Fibroblast of the aortic adventitia (primary cell): ENCODE data around the gene ATIC. TPM values are rescaled to one million over a fixed set of nuclear protein-coding genes. Genes with fewer than 3 reads are reported as not detected.

Source experiments
- DNase-seq: peaks from one replicate; pipeline ENCODE4 v3.0.0-alpha.2; 2010; ENCODE audit warnings: low read depth
- H3K4me3 ChIP-seq: 2 replicates; pipeline ENCODE4 v1.5.1; 2011; ENCODE audit warnings: low read depth, mild to moderate bottlenecking, control low read depth, low read length, moderate library complexity
- CTCF ChIP-seq: IDR thresholded peaks from 2 replicates; pipeline ENCODE4 v1.5.1; 2011; ENCODE audit warnings: mild to moderate bottlenecking, low read length, control low read depth, inconsistent platforms; ENCODE audit not compliant: insufficient read depth
- total RNA-seq: library from RNA; depleted of rRNA; stranded (reverse); fragments of >200 nt; gene quantifications from 2 replicates; pipeline ENCODE4 v1.2.3, GENCODE V29; 2012; ENCODE audit warnings: low replicate concordance

ATIC gene
- total RNA-seq, 1 donor = 24.5 TPM

- no peak for DNase-seq
- H3K4me3 ChIP-seq = no peak overlapping the region
- TF ChIP-seq CTCF = no peak
These were observed 40.4 kb upstream of the ATIC start for GRCh38 chr2:215271446-215271845.

GRCh38 chr2:215272918-215273317 lies 38.9 kb upstream of the ATIC start:
- no peak overlapping the region for H3K4me3 ChIP-seq
- DNase-seq = no peak
- TF ChIP-seq CTCF = no peak

- no peak for DNase-seq
- no peak for TF ChIP-seq CTCF
- no peak overlapping the region for H3K4me3 ChIP-seq
These were observed 37.0 kb upstream of the ATIC start for GRCh38 chr2:215274829-215275228.

GRCh38 chr2:215275824-215276223 lies 36.0 kb upstream of the ATIC start:
- TF ChIP-seq CTCF = no peak
- no peak overlapping the region for H3K4me3 ChIP-seq
- DNase-seq = no peak

GRCh38 chr2:215277944-215278343 lies 33.9 kb upstream of the ATIC start:
- TF ChIP-seq CTCF = no peak
- no peak overlapping the region for H3K4me3 ChIP-seq
- peak; percentile 10 for DNase-seq

- H3K4me3 ChIP-seq = no peak overlapping the region
- DNase-seq = no peak
- TF ChIP-seq CTCF = no peak
These were observed 31.5 kb upstream of the ATIC start for GRCh38 chr2:215280326-215280725.

- no peak for DNase-seq
- TF ChIP-seq CTCF = no peak
These were observed 28.6 kb upstream of the ATIC start for GRCh38 chr2:215283221-215283620.

More at GRCh38 chr2:215283221-215283620, 28.6 kb upstream of the ATIC start:
- no peak overlapping the region for H3K4me3 ChIP-seq
